ENCODE data around the gene ZNF385B.

DNA sequence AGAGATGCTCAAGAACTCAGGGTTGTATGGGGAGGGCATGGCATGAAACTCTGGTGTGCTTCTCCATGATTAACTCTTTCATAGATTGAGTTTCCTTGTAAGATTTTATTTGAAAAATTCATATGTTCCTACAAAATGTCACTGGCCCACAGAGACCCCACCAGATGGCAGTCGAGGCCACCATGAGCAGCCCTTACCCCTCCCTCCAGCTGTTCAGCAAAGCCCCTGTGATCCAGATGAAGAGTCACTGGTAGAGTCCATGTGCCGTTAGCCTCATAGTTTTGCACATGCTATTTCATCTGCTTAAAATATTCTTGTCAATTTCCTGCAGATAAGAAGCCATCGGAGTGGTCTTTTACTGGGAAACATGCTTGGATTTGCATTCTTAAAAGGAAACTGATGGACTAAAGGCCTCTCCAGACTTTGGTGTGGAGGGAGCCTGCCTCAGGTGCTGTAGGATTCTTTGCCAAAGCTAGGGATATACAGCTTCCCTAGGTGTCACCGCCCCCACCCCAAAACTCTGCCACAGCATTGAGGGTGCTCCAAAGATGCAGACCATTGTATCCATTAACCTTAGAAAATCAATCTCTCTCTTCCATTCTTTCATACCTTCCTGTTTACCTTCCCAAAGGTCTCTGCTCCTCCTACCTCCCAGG lies 18.8 kb downstream of the ZNF385B start:
- no peak for TF ChIP-seq GATA2 (IDR thresholded peaks at IDR 0.05; ENCODE audit: low read depth, low read length)
- TF ChIP-seq GATA3 (IDR thresholded peaks at IDR 0.05; ENCODE audit: low read depth, low read length), result no peak
